Loucy (cell line): ENCODE data around the gene OXGR1.

ENCODE experiments used
- H2AFZ ChIP-seq: fragments of 200-600 bp; sonication (generic); 2 replicates; pipeline ENCODE4 v1.6.0; 2016; ENCODE audit warnings: antibody characterized with exemption, mild to moderate bottlenecking, low read length, moderate library complexity
- H3F3A ChIP-seq: fragments of 200-600 bp; 2 replicates; pipeline ENCODE4 v1.6.0; 2016; ENCODE audit warnings: antibody characterized with exemption, low read depth, mild to moderate bottlenecking
- H3K27me3 ChIP-seq: fragments of 200-600 bp; sonication (generic); 2 replicates; pipeline ENCODE4 v1.6.1; 2014; ENCODE audit warnings: low read length, mild to moderate bottlenecking; ENCODE audit not compliant: insufficient read depth, poor library complexity, severe bottlenecking
- H3K36me3 ChIP-seq: fragments of 200-600 bp; sonication (generic); 2 replicates; pipeline ENCODE4 v1.6.1; 2016; ENCODE audit warnings: low read length; ENCODE audit not compliant: insufficient read depth
- H3K4me1 ChIP-seq: fragments of 200-600 bp; sonication (generic); 2 replicates; pipeline ENCODE4 v1.5.1; 2014; ENCODE audit warnings: low read length, mild to moderate bottlenecking; ENCODE audit not compliant: insufficient read depth, poor library complexity, severe bottlenecking
- H3K4me2 ChIP-seq: fragments of 200-600 bp; sonication (generic); 2 replicates; pipeline ENCODE4 v1.6.0; 2014; ENCODE audit warnings: antibody characterized with exemption, low read length, low read depth, mild to moderate bottlenecking; ENCODE audit not compliant: poor library complexity, severe bottlenecking
- H3K4me3 ChIP-seq: fragments of 200-600 bp; sonication (generic); 2 replicates; pipeline ENCODE4 v1.5.1; 2014; ENCODE audit warnings: low read length, mild to moderate bottlenecking, mixed read lengths; ENCODE audit not compliant: poor library complexity, severe bottlenecking
- H3K79me2 ChIP-seq: fragments of 200-600 bp; sonication (generic); 2 replicates; pipeline ENCODE4 v1.6.1; 2014; ENCODE audit warnings: low read length; ENCODE audit not compliant: insufficient read depth
- H3K9ac ChIP-seq: fragments of 200-600 bp; sonication (generic); 2 replicates; pipeline ENCODE4 v1.6.0; 2014; ENCODE audit warnings: mild to moderate bottlenecking, low read depth, low read length, moderate library complexity; ENCODE audit not compliant: poor library complexity, severe bottlenecking
- H3K9me2 ChIP-seq: fragments of 200-600 bp; sonication (generic); replicated peaks from 2 replicates; pipeline ENCODE4 v1.6.1; 2016; ENCODE audit warnings: low read depth, low read length, mixed read lengths
- H3K9me3 ChIP-seq: fragments of 200-600 bp; sonication (generic); 2 replicates; pipeline ENCODE4 v1.6.1; 2014; ENCODE audit warnings: mild to moderate bottlenecking, antibody characterized with exemption, low read length, low read depth; ENCODE audit not compliant: insufficient read depth
- H4K20me1 ChIP-seq: fragments of 200-600 bp; sonication (generic); 2 replicates; pipeline ENCODE4 v1.6.0; 2014; ENCODE audit warnings: antibody characterized with exemption, low read length, mild to moderate bottlenecking; ENCODE audit not compliant: insufficient read depth, poor library complexity, severe bottlenecking
- CTCF ChIP-seq: fragments of 200-600 bp; sonication (generic); conservative IDR thresholded peaks from 2 replicates; pipeline ENCODE4 v1.5.1; 2014; ENCODE audit warnings: mild to moderate bottlenecking, antibody characterized with exemption, low read length
- EZH2phosphoT487 ChIP-seq: fragments of 200-600 bp; IDR thresholded peaks from 2 replicates; pipeline ENCODE4 v1.6.1; 2018; ENCODE audit warnings: antibody characterized with exemption, mild to moderate bottlenecking, moderate library complexity, borderline replicate concordance

OXGR1 gene

GRCh38 chr13:96996107-96996506 lies 1.8 kb upstream of the OXGR1 start:
- H2AFZ ChIP-seq: no peak overlapping the region
- H3K4me2 ChIP-seq: no peak overlapping the region
- H3K27me3 ChIP-seq: no peaks in the 10 kb centered on the region
- no peaks in the 10 kb centered on the region for H3K9me3 ChIP-seq
- no peak overlapping the region for H3K4me3 ChIP-seq
- H3K36me3 ChIP-seq: no peaks in the 10 kb centered on the region
- H3F3A ChIP-seq: no peaks in the 10 kb centered on the region
- H3K9me2 ChIP-seq: no peaks in the 10 kb centered on the region
- TF ChIP-seq EZH2phosphoT487 (no peak), CTCF (no peak)
- H3K9ac ChIP-seq: no peak overlapping the region
- no peaks in the 10 kb centered on the region for H4K20me1 ChIP-seq
- no peaks in the 10 kb centered on the region for H3K4me1 ChIP-seq
- H3K79me2 ChIP-seq: no peaks in the 10 kb centered on the region

- no peak overlapping the region for H2AFZ ChIP-seq
- H4K20me1 ChIP-seq: no peaks in the 10 kb centered on the region
- H3K9me3 ChIP-seq: no peaks in the 10 kb centered on the region; the same call in 1 of the 2 replicates
- H3K4me2 ChIP-seq: no peak overlapping the region
- no peaks in the 10 kb centered on the region for H3K79me2 ChIP-seq
- no peaks in the 10 kb centered on the region for H3F3A ChIP-seq
- no peaks in the 10 kb centered on the region for H3K4me1 ChIP-seq
- no peak for TF ChIP-seq CTCF
- TF ChIP-seq EZH2phosphoT487: no peak
- H3K4me3 ChIP-seq: no peak overlapping the region
- no peaks in the 10 kb centered on the region for H3K9me2 ChIP-seq
- no peak overlapping the region for H3K9ac ChIP-seq
- no peaks in the 10 kb centered on the region for H3K36me3 ChIP-seq
- no peaks in the 10 kb centered on the region for H3K27me3 ChIP-seq
Measured at GRCh38 chr13:96994858-96995243, 575 bp upstream of the OXGR1 start.

GRCh38 chr13:96993634-96994016 lies 651 bp downstream of the OXGR1 start:
- Histone ChIP-seq H3K9me2 (no peaks in the 10 kb centered on the region), H3K27me3 (no peaks in the 10 kb centered on the region), H3F3A (no peaks in the 10 kb centered on the region), H3K4me1 (no peaks in the 10 kb centered on the region), H3K79me2 (no peaks in the 10 kb centered on the region), H2AFZ (no peak overlapping the region), H4K20me1 (no peaks in the 10 kb centered on the region), H3K4me2 (no peak overlapping the region), H3K9me3 (no peaks in the 10 kb centered on the region; the same call in 1 of the 2 replicates), H3K4me3 (no peak overlapping the region), H3K36me3 (no peaks in the 10 kb centered on the region), H3K9ac (no peak overlapping the region)
- TF ChIP-seq EZH2phosphoT487: no peak
- TF ChIP-seq CTCF: no peak
